GM23338 (cell line): Measurements from ENCODE around the gene ARHGEF28.

Experiments used
- CTCF ChIP-seq, 2 experiments: fragments of 200-600 bp in 1 of 2; sonication (generic) in 1 of 2; conservative IDR thresholded peaks; 2 replicates each; pipeline versions ENCODE4 v1.5.1 to v1.6.1; 2016 to 2017; ENCODE audit warnings: antibody characterized with exemption in 2 of 2, low read depth in 2 of 2, mild to moderate bottlenecking in 2 of 2, moderate library complexity in 1 of 2
- EZH2 ChIP-seq: fragments of 200-600 bp; sonication (generic); IDR thresholded peaks from one replicate; pipeline ENCODE4 v1.8.0; 2017; ENCODE audit warnings: antibody characterized with exemption, mild to moderate bottlenecking, low read depth; ENCODE audit not compliant: unreplicated experiment
- EZH2phosphoT487 ChIP-seq: fragments of 200-600 bp; sonication (generic); IDR thresholded peaks from one replicate; pipeline ENCODE4 v1.8.1; 2018; ENCODE audit warnings: antibody characterized with exemption; ENCODE audit not compliant: unreplicated experiment
- JUNB ChIP-seq: IDR thresholded peaks from one replicate; pipeline ENCODE4 v1.6.1; 2016; ENCODE audit warnings: antibody characterized with exemption; ENCODE audit not compliant: unreplicated experiment
- POLR2AphosphoS5 ChIP-seq: IDR thresholded peaks from 2 replicates; pipeline ENCODE4 v1.6.1; 2016; ENCODE audit warnings: antibody characterized with exemption, low read depth
- REST ChIP-seq: IDR thresholded peaks from one replicate; pipeline ENCODE4 v1.6.1; 2018; ENCODE audit warnings: antibody characterized with exemption; ENCODE audit not compliant: unreplicated experiment
- ZNF114 ChIP-seq: fragments of 250-450 bp; sonication (Bioruptor Pico); IDR thresholded peaks from 2 replicates; pipeline ENCODE4 v1.5.0; 2020; ENCODE audit warnings: mild to moderate bottlenecking, moderate library complexity
- ZNF331 ChIP-seq: fragments of 250-450 bp; sonication (Bioruptor Pico); IDR thresholded peaks from 2 replicates; pipeline ENCODE4 v1.5.0; 2020; ENCODE audit warnings: low read depth, mild to moderate bottlenecking, moderate library complexity

GRCh38 chr5:73596705-73597328, 29.2 kb upstream of the ARHGEF28 start:
- TF ChIP-seq CTCF (conservative IDR thresholded peaks at IDR 0.05; ENCODE audit: low read depth in 2 of 2): peak; percentile 82 to 87
- no peak for TF ChIP-seq REST
- TF ChIP-seq POLR2AphosphoS5: no peak
- no peak for TF ChIP-seq EZH2
- TF ChIP-seq JUNB: no peak
- no peak for TF ChIP-seq EZH2phosphoT487
- no peak for TF ChIP-seq ZNF114
- TF ChIP-seq ZNF331 (CRISPR knock-in tag): no peak
